HepG2 (cell line): Measurements from ENCODE around the gene SMYD5. TPM values are rescaled to one million over a fixed set of nuclear protein-coding genes. Genes with fewer than 3 reads are reported as not detected.

Source experiments
- ATM ChIP-seq: fragments of 450-650 bp; IDR thresholded peaks from 2 replicates; pipeline ENCODE4 v1.7.1; 2017; ENCODE audit warnings: mild to moderate bottlenecking, borderline replicate concordance
- GPN1 ChIP-seq: sonication (generic); formaldehyde crosslinking; IDR thresholded peaks from 2 replicates; pipeline ENCODE4 v1.5.1; 2020; ENCODE audit warnings: missing genetic modification reagents, borderline replicate concordance
- KDM2A ChIP-seq: sonication (generic); formaldehyde crosslinking; IDR thresholded peaks from 2 replicates; pipeline ENCODE4 v1.4.0; 2020; ENCODE audit warnings: low read depth, missing genetic modification reagents, borderline replicate concordance
- NFE2 ChIP-seq: sonication (generic); formaldehyde crosslinking; IDR thresholded peaks from 2 replicates; pipeline ENCODE4 v1.4.0; 2020; ENCODE audit warnings: missing genetic modification reagents
- SATB2 ChIP-seq: sonication (generic); formaldehyde crosslinking; IDR thresholded peaks from 2 replicates; pipeline ENCODE4 v1.5.0; 2020; ENCODE audit warnings: missing genetic modification reagents
- SNAI1 ChIP-seq: sonication (generic); formaldehyde crosslinking; IDR thresholded peaks from 2 replicates; pipeline ENCODE4 v1.5.0; 2020; ENCODE audit warnings: mild to moderate bottlenecking, missing genetic modification reagents, borderline replicate concordance
- TEAD2 ChIP-seq: sonication (generic); formaldehyde crosslinking; IDR thresholded peaks from 2 replicates; pipeline ENCODE4 v1.9.0; 2021; ENCODE audit warnings: missing genetic modification reagents
- ZNF24 ChIP-seq: fragments of 450-650 bp; IDR thresholded peaks from 2 replicates; pipeline ENCODE4 v1.6.1; 2017; ENCODE audit warnings: antibody characterized with exemption, mild to moderate bottlenecking
- ZNF253 ChIP-seq: sonication (generic); formaldehyde crosslinking; IDR thresholded peaks from 2 replicates; pipeline ENCODE4 v1.8.0; 2022; ENCODE audit warnings: mild to moderate bottlenecking, missing genetic modification reagents, borderline replicate concordance
- ZNF317 ChIP-seq: sonication (generic); formaldehyde crosslinking; IDR thresholded peaks from 2 replicates; pipeline ENCODE4 v1.5.0; 2020; ENCODE audit warnings: mild to moderate bottlenecking, missing genetic modification reagents
- ZNF431 ChIP-seq: sonication (generic); formaldehyde crosslinking; IDR thresholded peaks from 2 replicates; pipeline ENCODE4 v1.9.0; 2022; ENCODE audit warnings: missing genetic modification reagents, low read depth, mild to moderate bottlenecking, borderline replicate concordance
- polyA plus RNA-seq, 8 experiments: library from polyadenylated mRNA; depleted of rRNA in 3 of 8; stranded (reverse) in 7 of 8; unstranded in 1 of 8; fragments of >200 nt; fragmentation: Illumina TruSeq in 4 of 8; extraction: Trizol in 4 of 8; gene quantifications; 2 replicates each; pipeline versions ENCODE4 v1.2.1 to v1.2.3, GENCODE V29; 2011 to 2016; ENCODE audit warnings: low read depth in 4 of 8, missing spikeins in 1 of 8, mixed read lengths in 1 of 8; ENCODE audit not compliant: insufficient read depth in 1 of 8
- total RNA-seq, 5 experiments: library from RNA; depleted of rRNA; stranded (reverse); fragments of >200 nt; fragmentation: Illumina TruSeq; extraction: Trizol; gene quantifications; 2 replicates each; pipeline ENCODE4 v1.2.3, GENCODE V29; 2016; ENCODE audit warnings: low read depth in 1 of 5
- TF ChIP-seq, protein P1 (sequence below): sonication (generic); formaldehyde crosslinking; IDR thresholded peaks from 2 replicates; pipeline ENCODE4 v1.9.0; 2021; ENCODE audit warnings: missing genetic modification reagents, borderline replicate concordance
- TF ChIP-seq, protein P2 (sequence below): sonication (generic); formaldehyde crosslinking; IDR thresholded peaks from 2 replicates; pipeline ENCODE4 v1.8.1; 2023; ENCODE audit warnings: mild to moderate bottlenecking, missing genetic modification reagents
- TF ChIP-seq, protein P3 (sequence below): sonication (generic); formaldehyde crosslinking; IDR thresholded peaks from 2 replicates; pipeline ENCODE4 v1.5.0; 2020; ENCODE audit warnings: missing genetic modification reagents
- TF ChIP-seq, protein P4 (sequence below): sonication (generic); formaldehyde crosslinking; IDR thresholded peaks from 2 replicates; pipeline ENCODE4 v1.5.1; 2020; ENCODE audit warnings: mild to moderate bottlenecking, missing genetic modification reagents
- TF ChIP-seq, protein P5 (sequence below): IDR thresholded peaks from 2 replicates; pipeline ENCODE4 v1.6.1; 2016; ENCODE audit warnings: low read depth

Gene SMYD5
- total and polyA plus RNA-seq, 2 of the 13 experiments (the other 11 are each of a cell fraction or from before 2014, with no cell fraction given) = 55.8 to 70.4 TPM

DNA sequence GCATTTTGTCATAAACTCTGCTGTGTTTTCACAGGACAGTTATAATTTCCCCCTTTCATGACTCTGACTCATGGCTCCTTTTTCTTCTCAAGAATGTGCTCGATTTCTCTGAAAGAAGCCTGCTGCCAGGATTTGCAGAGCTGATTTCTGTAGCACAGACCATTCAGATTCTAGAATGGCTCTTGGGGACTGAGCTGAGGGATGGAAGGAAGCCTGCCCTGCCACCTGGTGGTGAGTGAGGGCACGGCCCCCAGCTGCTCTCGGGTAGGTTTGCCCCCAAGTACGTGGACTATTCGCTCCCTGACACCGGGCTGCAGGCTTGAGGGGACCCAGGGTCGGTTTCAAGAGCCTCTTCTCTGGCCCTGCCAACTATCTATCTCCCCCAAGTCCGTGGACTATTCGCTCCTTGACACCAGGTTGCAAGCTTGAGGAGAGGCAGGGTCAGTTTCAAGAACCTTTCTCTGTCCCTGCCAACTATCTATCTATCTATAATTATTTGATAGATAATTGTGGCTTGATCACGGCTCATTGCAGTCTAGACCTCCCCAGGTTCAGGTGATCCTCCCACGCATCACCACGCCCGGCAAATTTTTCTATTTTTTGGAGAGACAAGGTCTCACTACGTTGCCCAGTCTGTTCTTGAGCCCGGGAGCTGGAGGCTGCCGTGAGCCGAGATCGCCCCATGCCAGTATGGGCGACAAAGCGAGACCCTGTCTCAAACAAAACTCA, 1.4 kb upstream of the SMYD5 start (continued):
- TF ChIP-seq SNAI1 (CRISPR knock-in tag) = no peak
- no peak for TF ChIP-seq TEAD2 (CRISPR knock-in tag)
- TF ChIP-seq, protein P1, sequence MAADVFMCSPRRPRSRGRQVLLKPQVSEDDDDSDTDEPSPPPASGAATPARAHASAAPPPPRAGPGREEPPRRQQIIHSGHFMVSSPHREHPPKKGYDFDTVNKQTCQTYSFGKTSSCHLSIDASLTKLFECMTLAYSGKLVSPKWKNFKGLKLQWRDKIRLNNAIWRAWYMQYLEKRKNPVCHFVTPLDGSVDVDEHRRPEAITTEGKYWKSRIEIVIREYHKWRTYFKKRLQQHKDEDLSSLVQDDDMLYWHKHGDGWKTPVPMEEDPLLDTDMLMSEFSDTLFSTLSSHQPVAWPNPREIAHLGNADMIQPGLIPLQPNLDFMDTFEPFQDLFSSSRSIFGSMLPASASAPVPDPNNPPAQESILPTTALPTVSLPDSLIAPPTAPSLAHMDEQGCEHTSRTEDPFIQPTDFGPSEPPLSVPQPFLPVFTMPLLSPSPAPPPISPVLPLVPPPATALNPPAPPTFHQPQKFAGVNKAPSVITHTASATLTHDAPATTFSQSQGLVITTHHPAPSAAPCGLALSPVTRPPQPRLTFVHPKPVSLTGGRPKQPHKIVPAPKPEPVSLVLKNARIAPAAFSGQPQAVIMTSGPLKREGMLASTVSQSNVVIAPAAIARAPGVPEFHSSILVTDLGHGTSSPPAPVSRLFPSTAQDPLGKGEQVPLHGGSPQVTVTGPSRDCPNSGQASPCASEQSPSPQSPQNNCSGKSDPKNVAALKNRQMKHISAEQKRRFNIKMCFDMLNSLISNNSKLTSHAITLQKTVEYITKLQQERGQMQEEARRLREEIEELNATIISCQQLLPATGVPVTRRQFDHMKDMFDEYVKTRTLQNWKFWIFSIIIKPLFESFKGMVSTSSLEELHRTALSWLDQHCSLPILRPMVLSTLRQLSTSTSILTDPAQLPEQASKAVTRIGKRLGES (CRISPR knock-in tag) = no peak
- no peak for TF ChIP-seq ZNF431
- TF ChIP-seq NFE2 (CRISPR knock-in tag) = no peak
- TF ChIP-seq ZNF317 = no peak
- 0 out of 2 replicates have a peak, but pooled peaks have one; percentile 15 for TF ChIP-seq GPN1 (CRISPR knock-in tag)
- no peak; the same call in 1 of the 2 replicates for TF ChIP-seq SATB2
- TF ChIP-seq ZNF253 (CRISPR knock-in tag) = no peak
- TF ChIP-seq KDM2A = peak; percentile 66
- TF ChIP-seq, protein P2, sequence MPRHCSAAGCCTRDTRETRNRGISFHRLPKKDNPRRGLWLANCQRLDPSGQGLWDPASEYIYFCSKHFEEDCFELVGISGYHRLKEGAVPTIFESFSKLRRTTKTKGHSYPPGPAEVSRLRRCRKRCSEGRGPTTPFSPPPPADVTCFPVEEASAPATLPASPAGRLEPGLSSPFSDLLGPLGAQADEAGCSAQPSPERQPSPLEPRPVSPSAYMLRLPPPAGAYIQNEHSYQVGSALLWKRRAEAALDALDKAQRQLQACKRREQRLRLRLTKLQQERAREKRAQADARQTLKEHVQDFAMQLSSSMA (CRISPR knock-in tag) = no peak
- TF ChIP-seq, protein P3, sequence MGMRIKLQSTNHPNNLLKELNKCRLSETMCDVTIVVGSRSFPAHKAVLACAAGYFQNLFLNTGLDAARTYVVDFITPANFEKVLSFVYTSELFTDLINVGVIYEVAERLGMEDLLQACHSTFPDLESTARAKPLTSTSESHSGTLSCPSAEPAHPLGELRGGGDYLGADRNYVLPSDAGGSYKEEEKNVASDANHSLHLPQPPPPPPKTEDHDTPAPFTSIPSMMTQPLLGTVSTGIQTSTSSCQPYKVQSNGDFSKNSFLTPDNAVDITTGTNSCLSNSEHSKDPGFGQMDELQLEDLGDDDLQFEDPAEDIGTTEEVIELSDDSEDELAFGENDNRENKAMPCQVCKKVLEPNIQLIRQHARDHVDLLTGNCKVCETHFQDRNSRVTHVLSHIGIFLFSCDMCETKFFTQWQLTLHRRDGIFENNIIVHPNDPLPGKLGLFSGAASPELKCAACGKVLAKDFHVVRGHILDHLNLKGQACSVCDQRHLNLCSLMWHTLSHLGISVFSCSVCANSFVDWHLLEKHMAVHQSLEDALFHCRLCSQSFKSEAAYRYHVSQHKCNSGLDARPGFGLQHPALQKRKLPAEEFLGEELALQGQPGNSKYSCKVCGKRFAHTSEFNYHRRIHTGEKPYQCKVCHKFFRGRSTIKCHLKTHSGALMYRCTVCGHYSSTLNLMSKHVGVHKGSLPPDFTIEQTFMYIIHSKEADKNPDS (CRISPR knock-in tag) = 0 out of 2 replicates have a peak, but pooled peaks have one; percentile 56
- TF ChIP-seq ATM = no peak
- TF ChIP-seq, protein P4, sequence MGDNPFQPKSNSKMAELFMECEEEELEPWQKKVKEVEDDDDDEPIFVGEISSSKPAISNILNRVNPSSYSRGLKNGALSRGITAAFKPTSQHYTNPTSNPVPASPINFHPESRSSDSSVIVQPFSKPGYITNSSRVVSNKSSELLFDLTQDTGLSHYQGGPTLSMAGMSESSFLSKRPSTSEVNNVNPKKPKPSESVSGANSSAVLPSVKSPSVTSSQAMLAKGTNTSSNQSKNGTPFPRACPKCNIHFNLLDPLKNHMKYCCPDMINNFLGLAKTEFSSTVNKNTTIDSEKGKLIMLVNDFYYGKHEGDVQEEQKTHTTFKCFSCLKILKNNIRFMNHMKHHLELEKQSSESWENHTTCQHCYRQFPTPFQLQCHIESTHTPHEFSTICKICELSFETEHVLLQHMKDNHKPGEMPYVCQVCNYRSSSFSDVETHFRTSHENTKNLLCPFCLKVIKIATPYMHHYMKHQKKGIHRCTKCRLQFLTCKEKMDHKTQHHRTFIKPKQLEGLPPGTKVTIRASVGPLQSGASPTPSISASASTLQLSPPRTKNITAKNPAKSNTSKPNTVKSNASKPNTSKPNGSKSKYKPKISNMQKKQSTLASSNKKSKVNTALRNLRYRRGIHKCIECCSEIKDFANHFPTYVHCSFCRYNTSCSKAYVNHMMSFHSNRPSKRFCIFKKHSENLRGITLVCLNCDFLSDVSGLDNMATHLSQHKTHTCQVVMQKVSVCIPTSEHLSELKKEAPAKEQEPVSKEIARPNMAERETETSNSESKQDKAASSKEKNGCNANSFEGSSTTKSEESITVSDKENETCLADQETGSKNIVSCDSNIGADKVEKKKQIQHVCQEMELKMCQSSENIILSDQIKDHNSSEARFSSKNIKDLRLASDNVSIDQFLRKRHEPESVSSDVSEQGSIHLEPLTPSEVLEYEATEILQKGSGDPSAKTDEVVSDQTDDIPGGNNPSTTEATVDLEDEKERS (CRISPR knock-in tag) = peak; percentile 57; the same call in 1 of the 2 replicates
- no peak for TF ChIP-seq ZNF24
- TF ChIP-seq, protein P5, sequence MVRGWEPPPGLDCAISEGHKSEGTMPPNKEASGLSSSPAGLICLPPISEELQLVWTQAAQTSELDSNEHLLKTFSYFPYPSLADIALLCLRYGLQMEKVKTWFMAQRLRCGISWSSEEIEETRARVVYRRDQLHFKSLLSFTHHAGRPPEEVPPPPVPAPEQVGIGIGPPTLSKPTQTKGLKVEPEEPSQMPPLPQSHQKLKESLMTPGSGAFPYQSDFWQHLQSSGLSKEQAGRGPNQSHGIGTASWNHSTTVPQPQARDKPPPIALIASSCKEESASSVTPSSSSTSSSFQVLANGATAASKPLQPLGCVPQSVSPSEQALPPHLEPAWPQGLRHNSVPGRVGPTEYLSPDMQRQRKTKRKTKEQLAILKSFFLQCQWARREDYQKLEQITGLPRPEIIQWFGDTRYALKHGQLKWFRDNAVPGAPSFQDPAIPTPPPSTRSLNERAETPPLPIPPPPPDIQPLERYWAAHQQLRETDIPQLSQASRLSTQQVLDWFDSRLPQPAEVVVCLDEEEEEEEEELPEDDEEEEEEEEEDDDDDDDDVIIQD (CRISPR knock-in tag) = no peak
